A549 (cell line): Measurements from ENCODE around the gene RABAC1.

Source experiments
- TF ChIP-seq, protein P1 (sequence below): fragments of >200 bp; sonication (Bioruptor Twin); formaldehyde crosslinking; IDR thresholded peaks from 3 replicates; pipeline ENCODE4 v1.5.1; 2016
- TF ChIP-seq, protein P2 (sequence below): IDR thresholded peaks from 2 replicates; pipeline ENCODE4 v1.6.1; 2012

DNA sequence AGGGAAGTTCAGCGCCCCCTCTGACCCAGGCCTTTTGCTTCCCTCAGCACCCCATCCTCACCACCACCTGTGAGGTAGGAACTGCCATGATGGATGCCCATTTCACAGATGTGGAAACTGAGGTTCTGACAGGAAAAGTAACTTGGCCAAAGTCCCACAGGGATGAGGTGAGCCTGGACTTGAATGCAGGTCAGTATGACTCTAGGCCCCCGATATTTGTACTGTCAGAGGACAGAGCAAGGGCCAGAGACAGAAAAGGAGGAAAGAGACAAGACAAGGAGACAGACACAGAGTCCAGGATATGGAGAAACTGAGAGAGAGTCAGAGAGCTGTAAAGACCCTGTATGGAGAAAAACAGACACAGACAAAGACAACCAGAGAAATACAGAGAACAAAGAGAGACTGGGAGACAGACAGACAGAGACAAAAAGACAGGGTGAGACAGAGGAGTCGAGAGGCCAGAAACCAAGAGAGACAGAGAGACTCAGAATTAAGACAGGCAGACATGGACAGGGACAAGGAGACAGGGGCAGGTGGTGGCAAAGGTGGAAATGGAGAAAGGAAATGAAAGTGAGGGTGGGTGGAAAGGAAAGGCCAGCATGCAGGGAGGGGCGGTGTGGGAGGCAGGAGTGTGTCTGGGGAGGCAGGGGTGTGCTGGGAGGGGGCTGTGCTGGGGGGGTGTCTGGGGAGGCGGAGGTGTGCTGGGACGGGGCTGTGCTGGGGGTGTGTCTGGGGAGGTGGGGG, 35.9 kb downstream of the RABAC1 start:
- TF ChIP-seq, protein P1, sequence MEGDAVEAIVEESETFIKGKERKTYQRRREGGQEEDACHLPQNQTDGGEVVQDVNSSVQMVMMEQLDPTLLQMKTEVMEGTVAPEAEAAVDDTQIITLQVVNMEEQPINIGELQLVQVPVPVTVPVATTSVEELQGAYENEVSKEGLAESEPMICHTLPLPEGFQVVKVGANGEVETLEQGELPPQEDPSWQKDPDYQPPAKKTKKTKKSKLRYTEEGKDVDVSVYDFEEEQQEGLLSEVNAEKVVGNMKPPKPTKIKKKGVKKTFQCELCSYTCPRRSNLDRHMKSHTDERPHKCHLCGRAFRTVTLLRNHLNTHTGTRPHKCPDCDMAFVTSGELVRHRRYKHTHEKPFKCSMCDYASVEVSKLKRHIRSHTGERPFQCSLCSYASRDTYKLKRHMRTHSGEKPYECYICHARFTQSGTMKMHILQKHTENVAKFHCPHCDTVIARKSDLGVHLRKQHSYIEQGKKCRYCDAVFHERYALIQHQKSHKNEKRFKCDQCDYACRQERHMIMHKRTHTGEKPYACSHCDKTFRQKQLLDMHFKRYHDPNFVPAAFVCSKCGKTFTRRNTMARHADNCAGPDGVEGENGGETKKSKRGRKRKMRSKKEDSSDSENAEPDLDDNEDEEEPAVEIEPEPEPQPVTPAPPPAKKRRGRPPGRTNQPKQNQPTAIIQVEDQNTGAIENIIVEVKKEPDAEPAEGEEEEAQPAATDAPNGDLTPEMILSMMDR: no peak
- TF ChIP-seq, protein P2, sequence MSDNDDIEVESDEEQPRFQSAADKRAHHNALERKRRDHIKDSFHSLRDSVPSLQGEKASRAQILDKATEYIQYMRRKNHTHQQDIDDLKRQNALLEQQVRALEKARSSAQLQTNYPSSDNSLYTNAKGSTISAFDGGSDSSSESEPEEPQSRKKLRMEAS: no peak
